ENCODE measurements around the gene RAVER1. TPM values are rescaled to one million over a fixed set of nuclear protein-coding genes. Genes with fewer than 3 reads are reported as not detected.
"Not testable (repeated sequence)": the region's sequence is repeated elsewhere in the genome, so short reads cannot be mapped to it uniquely, and the experiment has no call there.

RAVER1 gene
- total RNA-seq, 1 experiment from 2014 or later = 62.4 TPM

GRCh38 chr19:10339977-10340376, 6.6 kb upstream of the RAVER1 start:
- POLR2A ChIA-PET (ENCODE audit: unreplicated experiment) = no interaction called here
- Histone ChIP-seq H4K20me1 (ENCODE audit: low read length) (no peaks in the 10 kb centered on the region), H3K9me3 (ENCODE audit: low read length) (no peaks in the 10 kb centered on the region), H3K9me2 (replicated peaks; ENCODE audit: low read length) (no peaks in the 10 kb centered on the region), H3K4me2 (ENCODE audit: low read length) (no peak overlapping the region), H3K9ac (ENCODE audit: low read length) (no peak overlapping the region), H3K79me2 (ENCODE audit: low read length) (no peaks in the 10 kb centered on the region), H3K27me3 (ENCODE audit: low read length) (no peaks in the 10 kb centered on the region), H3K27ac (ENCODE audit: low read length) (no peak overlapping the region), H3K4me3 (ENCODE audit: low read length) (no peak overlapping the region), H2AFZ (ENCODE audit: low read length) (no peak overlapping the region), H3K4me1 (ENCODE audit: insufficient read depth, low read length) (peaks cover 4% of the 10 kb centered on the region; the same call in 1 of the 2 replicates), H3K36me3 (ENCODE audit: low read depth, low read length) (no peaks in the 10 kb centered on the region), H3F3A (ENCODE audit: low read length, unreplicated experiment) (no peaks in the 10 kb centered on the region)
- intact Hi-C loops (cut with micrococcal nuclease) = loop anchor here (10.0 kb wide), 1 partner anchor 45 kb away; the partner anchor contains the start of gene TYK2
- DNase-seq = no peak
- no peak for ATAC-seq
- BruUV-seq (replicated peaks) = no TSS peak
- CTCF ChIA-PET = no interaction called here
- TF ChIP-seq EZH2phosphoT487 (IDR thresholded peaks at IDR 0.05; ENCODE audit: borderline replicate concordance, low read length) = no peak
- TF ChIP-seq CTCF (conservative IDR thresholded peaks at IDR 0.05; ENCODE audit: low read depth, low read length) = no peak
- TF ChIP-seq EZH2 (IDR thresholded peaks at IDR 0.05; ENCODE audit: low read length, unreplicated experiment) = no peak

- Histone ChIP-seq H3K9ac (ENCODE audit: low read length) (no peak within 1 kb of the TSS), H3K9me3 (ENCODE audit: low read length) (no peaks in the 10 kb centered on the region), H4K20me1 (ENCODE audit: low read length) (no peaks in the 10 kb centered on the region), H3K9me2 (replicated peaks; ENCODE audit: low read length) (no peaks in the 10 kb centered on the region), H2AFZ (ENCODE audit: low read length) (no peak within 1 kb of the TSS), H3K27ac (ENCODE audit: low read length) (no peak within 1 kb of the TSS), H3K4me2 (ENCODE audit: low read length) (no peak within 1 kb of the TSS), H3F3A (ENCODE audit: low read length, unreplicated experiment) (no peaks in the 10 kb centered on the region), H3K4me1 (ENCODE audit: insufficient read depth, low read length) (peaks cover 5% of the 10 kb centered on the region; the same call in 1 of the 2 replicates), H3K27me3 (ENCODE audit: low read length) (no peaks in the 10 kb centered on the region), H3K36me3 (ENCODE audit: low read depth, low read length) (no peaks in the 10 kb centered on the region), H3K4me3 (ENCODE audit: low read length) (no peak within 1 kb of the TSS), H3K79me2 (ENCODE audit: low read length) (no peaks in the 10 kb centered on the region)
- intact Hi-C loops (cut with micrococcal nuclease) = loop anchor here (10.0 kb wide), 1 partner anchor 45 kb away; the partner anchor contains the start of gene TYK2
- no peak for DNase-seq
- no peak for TF ChIP-seq EZH2 (IDR thresholded peaks at IDR 0.05; ENCODE audit: low read length, unreplicated experiment)
- ChIA-PET CTCF (no interaction called here), POLR2A (ENCODE audit: unreplicated experiment) (no interaction called here)
- no TSS peak for BruUV-seq (replicated peaks)
- no peak for ATAC-seq
Observed at GRCh38 chr19:10339380-10339960, 6.1 kb upstream of the RAVER1 start, which contains the start of gene ICAM3. ICAM3 (minus strand) TSS chr19:10339624; CDS start chr19:10339614, 10 bp downstream.

- ATAC-seq (no peak), DNase-seq (no peak)
- Histone ChIP-seq H3K27ac (ENCODE audit: low read length) (no peak overlapping the region), H3K27me3 (ENCODE audit: low read length) (no peaks in the 10 kb centered on the region), H3F3A (ENCODE audit: low read length, unreplicated experiment) (no peaks in the 10 kb centered on the region), H3K9me2 (replicated peaks; ENCODE audit: low read length) (no peaks in the 10 kb centered on the region), H2AFZ (ENCODE audit: low read length) (no peak overlapping the region), H3K36me3 (ENCODE audit: low read depth, low read length) (no peaks in the 10 kb centered on the region), H3K4me3 (ENCODE audit: low read length) (no peak overlapping the region), H4K20me1 (ENCODE audit: low read length) (no peaks in the 10 kb centered on the region), H3K4me2 (ENCODE audit: low read length) (no peak overlapping the region), H3K9me3 (ENCODE audit: low read length) (no peaks in the 10 kb centered on the region), H3K4me1 (ENCODE audit: insufficient read depth, low read length) (peaks cover 10% of the 10 kb centered on the region; the same call in 1 of the 2 replicates), H3K9ac (ENCODE audit: low read length) (no peak overlapping the region), H3K79me2 (ENCODE audit: low read length) (peaks cover 4% of the 10 kb centered on the region)
- no peak for TF ChIP-seq EZH2 (IDR thresholded peaks at IDR 0.05; ENCODE audit: low read length, unreplicated experiment)
- no peak for TF ChIP-seq CTCF (conservative IDR thresholded peaks at IDR 0.05; ENCODE audit: low read depth, low read length)
- TF ChIP-seq EZH2phosphoT487 (IDR thresholded peaks at IDR 0.05; ENCODE audit: borderline replicate concordance, low read length) = no peak
- BruUV-seq (replicated peaks) = no TSS peak
- ChIA-PET POLR2A (ENCODE audit: unreplicated experiment) (no interaction called here), CTCF (interaction anchor here (0.7 kb wide), 1 partner anchor 50 kb away, joined by 12 read pairs; no protein-coding TSS in a partner anchor)
- intact Hi-C loops (cut with micrococcal nuclease) = loop anchor here (10.0 kb wide), 1 partner anchor 46 kb away; the partner anchor contains the start of gene TYK2
Observed at GRCh38 chr19:10338940-10339339, 5.6 kb upstream of the RAVER1 start.

- peaks cover 20% of the 10 kb centered on the region for H3K4me1 ChIP-seq (ENCODE audit: insufficient read depth, low read length)
- H3F3A ChIP-seq (ENCODE audit: low read length, unreplicated experiment); H2AFZ ChIP-seq (ENCODE audit: low read length); H3K9me2 ChIP-seq (replicated peaks; ENCODE audit: low read length); H3K27me3 ChIP-seq (ENCODE audit: low read length); H3K4me2 ChIP-seq (ENCODE audit: low read length); H3K9me3 ChIP-seq (ENCODE audit: low read length); DNase-seq; ATAC-seq; H4K20me1 ChIP-seq (ENCODE audit: low read length); H3K27ac ChIP-seq (ENCODE audit: low read length); H3K9ac ChIP-seq (ENCODE audit: low read length); H3K36me3 ChIP-seq (ENCODE audit: low read depth, low read length); CTCF ChIA-PET; BruUV-seq (replicated peaks); POLR2A ChIA-PET (ENCODE audit: unreplicated experiment); H3K4me3 ChIP-seq (ENCODE audit: low read length): not testable (repeated sequence)
- H3K79me2 ChIP-seq (ENCODE audit: low read length) = peaks cover 24% of the 10 kb centered on the region
- intact Hi-C loops (cut with micrococcal nuclease) = loop anchor here (10.0 kb wide), 1 partner anchor 48 kb away; the partner anchor contains the start of gene TYK2
Observed at GRCh38 chr19:10336725-10337124, 3.4 kb upstream of the RAVER1 start.
